ENCODE results near the gene PRKACA.

The PRKACA gene

DNA sequence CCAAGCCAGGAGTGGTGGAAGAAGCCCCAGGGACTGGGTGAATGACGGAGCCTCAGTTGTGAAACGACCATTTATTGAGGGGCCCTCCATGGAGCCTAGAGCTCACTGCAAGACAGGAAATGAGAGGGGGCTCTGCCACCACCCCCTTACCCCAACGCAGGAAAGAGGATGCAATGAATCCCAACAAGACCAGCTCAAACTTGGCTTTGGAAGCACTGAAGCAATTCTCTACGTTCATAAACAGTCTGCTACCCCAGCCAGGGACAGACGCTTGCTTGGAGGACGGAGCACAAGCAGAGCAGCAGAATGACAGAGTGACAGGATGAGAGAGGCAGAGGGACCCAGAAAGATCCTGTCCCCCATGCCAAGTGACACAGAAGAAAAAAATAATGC, 1.0 kb downstream of the PRKACA start:
- DNase-seq: no peak

DNA sequence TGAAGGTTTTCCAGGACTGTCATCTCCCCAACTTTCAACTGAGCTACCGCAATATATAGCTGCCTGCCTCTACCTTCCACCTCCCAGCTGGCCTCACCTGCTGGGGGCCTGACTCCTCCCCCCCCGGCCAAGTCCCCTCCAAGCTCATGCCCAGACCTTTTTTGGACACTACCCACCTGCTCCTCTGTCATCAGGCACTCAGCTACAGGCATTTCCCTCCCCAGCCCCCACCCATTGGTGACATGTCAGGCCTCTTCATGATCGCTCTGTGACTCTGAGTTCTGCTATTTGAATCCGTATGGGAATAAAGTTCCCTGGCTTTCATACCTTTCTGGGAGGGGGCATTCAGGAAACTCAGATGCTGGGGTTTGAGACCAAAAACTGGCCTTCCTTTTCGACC, 1.8 kb downstream of the PRKACA start:
- DNase-seq: no peak

GRCh38 chr19:14114854-14115253, 2.7 kb downstream of the PRKACA start:
- DNase-seq: peak; percentile 22

DNA sequence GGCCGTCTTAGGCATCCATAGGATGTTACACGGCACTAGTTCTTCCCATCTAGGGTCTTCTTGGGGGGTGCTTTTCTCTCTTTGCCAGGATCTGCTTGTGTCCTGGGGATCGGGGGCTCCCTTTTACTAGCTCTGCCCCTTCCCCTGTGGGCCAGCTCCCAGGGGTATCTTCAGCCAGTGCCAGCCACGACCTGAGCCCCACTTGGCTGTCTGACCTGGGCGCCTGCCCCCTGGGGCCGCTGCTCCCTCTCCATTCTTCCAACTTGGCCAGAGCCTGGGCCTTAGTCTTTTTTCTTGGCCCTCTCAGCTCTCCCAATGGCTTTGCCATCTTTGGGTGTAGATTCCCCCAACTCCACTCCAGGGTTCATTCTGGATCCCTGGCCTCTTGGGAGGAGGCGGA, 3.1 kb downstream of the PRKACA start:
- no peak for DNase-seq

GRCh38 chr19:14113762-14114414, 3.7 kb downstream of the PRKACA start:
- DNase-seq: peak; percentile 27

DNA sequence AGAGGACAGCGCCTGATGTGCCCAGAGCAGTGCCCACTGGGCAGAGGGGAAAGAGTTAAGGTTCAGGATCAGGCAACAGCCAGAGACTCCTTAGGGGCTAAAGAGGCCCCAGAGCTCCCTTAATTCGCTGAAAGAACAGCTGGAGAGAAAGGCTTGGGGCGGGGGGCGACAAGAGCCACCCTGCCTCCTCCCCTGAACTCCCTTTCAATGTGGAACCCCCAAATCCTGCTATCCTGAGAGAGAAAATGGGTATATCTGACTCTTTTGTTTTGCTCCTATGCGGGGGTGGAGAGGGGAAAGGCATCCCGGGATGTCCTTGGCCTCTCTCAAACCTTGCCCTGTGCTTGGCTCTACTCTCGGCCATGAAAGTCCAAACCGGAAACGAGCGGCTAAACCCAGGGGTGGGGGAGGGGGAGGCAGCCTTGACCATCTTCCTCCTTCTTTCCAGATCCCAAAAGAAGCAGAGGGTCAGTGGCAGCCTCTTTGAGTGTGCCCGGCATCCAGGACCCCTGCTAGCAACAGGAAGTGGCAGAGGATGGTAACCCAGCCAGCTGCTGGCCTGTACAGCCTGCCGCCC, 4.7 kb downstream of the PRKACA start:
- DNase-seq: no peak

DNA sequence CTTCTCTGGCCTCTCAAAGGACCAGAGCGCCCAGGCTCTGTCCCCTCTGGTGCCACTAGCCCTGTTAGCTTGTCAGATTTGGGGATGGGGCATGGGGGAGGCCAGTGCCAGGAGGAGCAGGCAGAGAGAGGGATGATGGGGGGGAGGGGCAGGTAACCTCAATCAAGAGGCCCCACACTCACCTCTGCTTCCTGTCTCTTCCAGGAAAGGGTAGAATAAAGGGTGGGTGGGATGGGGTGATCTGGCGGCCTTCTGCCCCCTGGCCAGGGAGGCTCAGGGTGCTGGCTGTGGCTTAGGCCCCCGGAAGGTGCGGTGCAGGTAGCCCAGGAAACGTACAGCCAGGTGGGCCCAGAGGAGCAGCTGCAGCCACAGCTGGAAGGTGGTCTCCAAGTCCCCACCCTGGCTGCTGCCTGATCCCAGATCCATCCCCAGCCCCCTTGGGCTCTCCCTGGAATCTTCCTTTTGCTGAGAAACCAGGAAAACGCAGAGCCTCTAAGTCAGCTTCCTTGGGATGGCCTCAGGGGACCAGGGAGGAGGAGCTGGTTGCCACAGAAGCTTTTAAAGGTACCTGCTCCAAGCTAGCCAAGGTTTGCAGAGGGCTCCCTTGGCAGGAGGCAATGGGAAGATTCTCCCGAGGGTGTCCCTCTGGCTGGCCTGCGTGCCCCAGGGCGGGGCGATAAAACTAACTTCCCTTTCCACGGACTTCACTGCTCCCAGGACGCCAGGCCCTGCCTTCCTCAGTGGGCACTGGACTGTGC, 5.3 kb downstream of the PRKACA start:
- DNase-seq: no peak

- no peak for DNase-seq
These were observed 6.1 kb downstream of the PRKACA start for GRCh38 chr19:14111486-14111885.

DNA sequence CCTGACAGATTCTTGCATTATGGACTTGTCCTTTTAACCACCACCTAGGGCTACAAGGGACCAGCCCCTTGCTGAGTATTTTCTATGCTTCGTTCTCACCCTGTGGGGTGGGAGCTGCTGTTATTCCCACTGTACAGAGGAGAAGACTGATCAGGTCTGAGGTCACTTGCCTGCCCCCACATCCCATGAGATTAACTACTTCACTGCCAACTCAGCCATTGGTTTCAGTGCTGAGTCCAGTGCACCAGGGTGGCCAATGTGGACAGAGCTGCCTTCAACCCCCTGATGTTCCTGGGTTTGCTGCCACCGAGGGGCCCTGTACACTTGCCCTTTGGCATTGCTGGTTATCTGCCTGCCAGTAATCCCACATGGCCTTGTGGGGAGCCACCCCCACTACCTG, 6.9 kb downstream of the PRKACA start:
- DNase-seq: no peak

DNA sequence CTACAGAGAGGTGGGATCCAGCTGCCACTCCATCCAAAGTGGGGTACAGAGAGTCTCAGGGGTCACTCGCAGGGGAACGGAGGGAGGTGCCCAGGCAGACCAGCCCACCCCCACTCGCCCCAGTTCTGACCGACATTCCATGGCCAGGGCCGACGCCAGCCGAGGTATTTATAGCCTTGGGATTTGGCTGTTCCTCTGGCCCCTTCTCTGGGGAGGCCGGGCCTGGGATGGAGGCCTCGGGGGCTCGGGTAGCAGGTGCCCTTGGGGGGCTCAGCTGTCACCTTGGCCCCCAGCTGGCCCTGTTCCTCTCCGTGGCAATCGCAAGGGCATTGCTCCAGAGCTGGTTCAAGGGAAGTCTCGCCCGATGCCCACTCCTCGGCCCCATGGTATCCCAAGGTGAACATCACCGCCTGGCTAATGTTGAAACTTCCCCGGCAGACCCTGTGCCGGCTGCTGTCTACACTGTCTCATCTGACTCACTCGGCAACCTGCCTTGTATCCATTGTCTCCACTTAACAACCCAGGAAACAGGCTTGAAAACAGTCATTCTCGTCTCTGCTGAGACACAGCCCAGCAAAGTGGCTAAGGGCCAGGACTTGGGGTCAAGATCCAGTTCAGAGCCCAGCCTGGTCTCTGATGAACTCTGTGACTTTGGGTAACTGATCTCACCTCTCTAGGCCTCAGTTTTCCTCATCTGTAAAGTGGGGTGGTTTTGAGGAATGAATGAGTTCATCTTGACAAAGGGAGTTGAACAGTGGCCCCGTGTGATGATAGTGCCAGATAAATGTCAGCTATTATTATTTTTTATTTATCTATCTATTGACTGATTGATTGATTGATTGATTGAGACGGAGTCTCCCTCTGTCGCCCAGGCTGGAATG, 9.7 kb downstream of the PRKACA start:
- no peak for DNase-seq

DNA sequence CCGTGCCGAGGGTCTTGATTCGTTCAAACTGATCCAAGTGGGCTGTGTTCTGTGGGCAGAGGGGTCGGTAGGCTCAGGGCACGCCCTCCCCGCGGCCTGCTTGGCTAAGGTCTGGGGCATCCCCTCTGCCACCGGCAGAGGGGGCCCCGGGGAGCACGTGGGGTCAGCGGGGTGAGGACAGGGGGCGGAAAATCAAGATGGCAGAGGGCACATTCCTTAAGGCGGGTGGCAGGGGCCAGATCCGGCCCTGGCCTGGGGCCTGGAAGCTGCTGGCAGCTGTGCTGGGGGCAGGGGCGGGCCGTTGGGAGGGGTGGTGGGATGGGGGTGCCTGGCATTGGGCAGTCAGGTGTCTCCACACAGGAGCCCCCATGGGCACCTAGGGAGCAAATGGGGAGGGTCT, 10.7 kb downstream of the PRKACA start:
- no peak for DNase-seq

DNA sequence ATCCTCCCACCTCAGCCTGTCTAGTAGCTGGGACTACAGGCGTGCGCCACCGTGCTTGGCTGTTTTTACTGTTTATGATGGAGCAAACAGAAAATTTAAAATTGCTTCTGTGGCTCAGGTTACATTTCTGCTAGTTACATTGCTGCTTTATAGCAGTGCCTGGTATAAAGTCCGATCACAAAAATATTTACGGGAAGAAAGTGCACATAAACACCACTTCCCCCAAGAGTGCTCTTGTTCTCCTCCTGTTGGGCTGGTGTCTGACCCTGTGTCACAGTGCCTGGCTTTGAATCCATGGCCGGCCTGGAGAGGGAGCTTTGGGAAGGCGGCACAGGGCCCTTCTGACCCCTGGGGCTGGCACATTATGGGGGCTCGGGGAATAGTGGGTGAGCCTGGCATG, 11.9 kb downstream of the PRKACA start:
- DNase-seq: no peak

DNA sequence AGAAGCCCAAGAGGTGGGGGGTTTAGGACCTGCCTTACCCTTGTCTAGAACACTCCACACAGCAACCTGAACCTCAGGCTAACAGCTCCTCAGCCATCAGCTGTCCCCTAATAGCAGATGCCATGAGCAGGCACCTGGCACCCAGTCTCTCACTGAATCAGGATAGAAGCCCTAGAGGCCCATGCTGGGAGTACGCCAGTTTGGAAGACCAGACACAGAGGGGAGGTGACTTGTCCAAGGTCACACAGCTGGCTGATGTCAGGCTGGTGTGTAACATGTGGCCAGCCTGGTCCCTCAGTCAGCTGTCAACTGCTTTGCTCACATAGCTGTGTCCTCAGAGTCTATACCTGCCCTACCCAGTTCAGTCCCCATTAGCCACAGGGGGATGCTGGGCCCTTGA, 14.3 kb downstream of the PRKACA start:
- no peak for DNase-seq

DNA sequence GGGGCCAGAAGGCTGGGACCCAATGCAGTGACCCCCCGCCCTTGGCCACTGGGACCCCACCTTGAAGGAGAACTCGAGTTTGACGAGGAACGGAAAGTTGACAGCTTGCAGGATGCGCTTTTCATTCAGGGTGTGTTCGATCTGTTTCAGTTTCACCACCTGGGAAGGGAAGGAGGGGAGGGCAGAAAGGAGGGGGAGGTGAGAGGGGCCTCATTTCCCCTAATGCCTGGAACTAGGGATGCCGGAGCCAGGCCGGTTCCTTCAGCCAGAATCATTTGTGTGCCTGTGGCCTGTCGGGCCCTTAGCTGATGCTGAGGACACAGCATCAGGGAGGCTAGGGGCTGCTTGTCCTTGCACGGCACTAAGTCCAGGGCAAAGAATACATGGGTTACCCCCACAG, 14.8 kb downstream of the PRKACA start:
- DNase-seq: no peak

DNA sequence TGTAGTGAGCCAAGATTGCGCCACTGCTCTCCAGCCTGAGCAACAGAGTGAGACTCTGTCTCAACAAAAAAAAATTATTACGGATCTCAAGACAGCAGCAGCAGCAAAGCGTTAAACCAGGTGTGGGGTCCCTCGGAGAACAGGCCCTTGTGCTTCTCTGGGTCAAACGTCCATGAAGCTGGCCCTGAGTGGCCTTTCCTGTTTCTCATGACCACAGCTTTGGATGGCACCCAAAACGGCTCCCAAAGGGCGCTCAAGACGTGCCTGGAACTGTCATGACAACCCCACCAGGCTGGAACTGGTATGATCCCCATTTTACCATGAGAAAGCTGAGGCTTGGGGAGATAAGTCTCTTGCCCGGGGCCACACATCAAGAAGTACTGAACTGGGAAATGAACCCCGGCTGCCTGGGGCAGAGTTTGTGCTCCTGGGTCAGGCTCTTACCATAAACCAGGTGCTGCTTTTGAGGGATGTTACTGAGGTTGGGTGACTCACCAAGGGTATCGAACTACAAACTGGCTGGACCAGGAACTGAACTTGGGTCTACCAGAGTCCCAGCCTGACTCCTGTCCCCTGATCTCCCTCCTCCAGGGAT, 15.4 kb downstream of the PRKACA start:
- no peak for DNase-seq

DNA sequence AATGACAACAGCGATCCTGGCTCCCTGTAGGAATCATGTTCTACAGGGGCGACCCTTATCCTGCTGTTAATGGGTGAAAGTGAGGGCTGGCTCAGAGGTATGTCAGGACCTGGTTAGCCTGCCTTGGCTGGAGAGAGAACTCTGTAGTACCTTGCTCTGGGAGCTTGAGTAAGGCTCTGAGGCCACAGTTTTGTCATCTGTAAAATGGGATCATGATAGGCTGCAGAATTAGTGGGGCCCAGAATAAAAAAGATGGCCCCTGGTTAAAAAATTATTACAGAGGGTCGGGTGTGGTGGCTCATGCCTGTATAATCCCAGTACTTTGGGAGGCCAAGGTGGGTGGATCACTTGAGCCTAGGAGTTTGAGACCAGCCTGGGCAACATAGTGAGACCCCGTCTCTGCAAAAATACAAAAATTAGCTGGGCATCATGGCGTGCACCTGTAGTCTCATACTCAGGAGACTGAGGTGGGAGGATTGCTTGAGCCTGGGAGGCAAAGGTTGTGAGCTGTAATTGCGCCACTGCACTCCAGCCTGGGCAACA, 16.5 kb downstream of the PRKACA start:
- no peak for DNase-seq

DNA sequence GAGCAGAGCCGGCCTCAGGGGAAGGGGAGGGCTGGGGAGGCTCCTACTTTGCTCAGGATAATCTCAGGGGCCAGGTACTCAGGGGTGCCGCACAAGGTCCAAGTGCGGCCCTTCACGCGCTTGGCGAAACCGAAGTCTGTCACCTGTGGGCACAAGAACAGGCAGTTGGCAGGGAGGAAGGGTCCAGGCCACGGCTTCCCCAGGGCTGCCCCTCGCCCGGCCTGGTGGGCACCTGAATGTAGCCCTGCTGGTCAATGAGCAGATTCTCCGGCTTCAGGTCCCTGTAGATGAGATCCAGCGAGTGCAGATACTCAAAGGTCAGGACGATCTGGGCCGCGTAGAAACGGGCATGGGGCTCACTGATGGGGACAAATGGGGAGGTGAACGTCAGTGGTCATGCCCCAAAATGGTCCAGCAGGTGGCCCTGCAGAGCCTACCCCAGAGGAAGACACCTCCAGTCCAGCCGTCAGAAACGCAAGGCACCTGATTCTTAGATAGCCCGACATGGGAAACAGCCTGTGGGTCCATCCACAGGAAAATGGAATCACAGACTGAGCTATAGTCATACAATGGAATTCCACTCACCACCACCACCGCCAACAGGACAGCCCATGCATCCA, 19.9 kb downstream of the PRKACA start:
- no peak for DNase-seq

GRCh38 chr19:14096272-14096992, 21.1 kb downstream of the PRKACA start:
- no peak for DNase-seq

GRCh38 chr19:14094854-14095253, 22.7 kb downstream of the PRKACA start:
- no peak for DNase-seq

DNA sequence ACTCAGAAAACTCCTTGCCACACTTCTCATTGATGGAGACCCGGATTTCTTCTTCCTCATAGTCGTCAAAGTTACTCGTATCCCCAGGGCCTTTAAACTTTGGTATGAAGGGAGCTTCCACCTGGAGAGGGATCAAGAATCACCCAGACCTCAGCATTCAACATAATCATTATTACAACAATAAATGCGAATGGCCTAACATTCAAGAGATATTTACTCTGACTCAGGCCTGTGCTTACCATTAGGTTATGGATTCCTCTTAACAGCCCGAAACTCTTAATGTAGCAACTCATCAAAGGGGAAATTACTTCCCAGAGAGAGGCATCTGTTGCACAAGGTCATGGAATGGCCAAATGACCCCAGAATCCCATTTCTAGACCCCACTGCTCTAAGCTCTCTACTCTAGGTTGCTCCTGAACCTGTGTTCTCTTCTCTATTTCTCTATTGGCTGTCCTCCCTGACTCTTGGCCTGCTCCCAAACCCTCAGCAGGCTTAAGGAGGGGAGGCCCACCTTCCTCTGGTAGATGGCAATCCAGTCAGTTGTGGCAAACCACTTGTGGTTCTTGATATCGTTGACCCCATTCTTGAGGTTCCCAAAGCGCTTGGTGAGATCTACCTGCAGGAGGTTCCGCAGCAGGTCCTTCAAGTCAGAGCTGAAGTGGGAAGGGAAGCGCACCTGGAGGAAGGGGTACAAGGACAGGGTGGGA, 24.3 kb downstream of the PRKACA start:
- no peak for DNase-seq

All from central memory CD4-positive, alpha-beta T cell (primary cell).